ENCODE measurements around the gene UTP18. TPM values are rescaled to one million over a fixed set of nuclear protein-coding genes. Genes with fewer than 3 reads are reported as not detected.

The UTP18 gene
- total and polyA plus RNA-seq, 2 of the 8 experiments (the other 6 are each of a cell fraction or from before 2014, with no cell fraction given): 17.9 to 85.7 TPM

GRCh38 chr17:51258756-51259563 is 1.4 kb upstream of the UTP18 start (continued):
- no peak for TF ChIP-seq CHD7 (IDR thresholded peaks at IDR 0.05; ENCODE audit: insufficient replicate concordance, low read length)
- peak; percentile 94 for TF ChIP-seq SAP30 (IDR thresholded peaks at IDR 0.05; ENCODE audit: insufficient read depth, insufficient replicate concordance, low read length)
- TF ChIP-seq SP2 (IDR thresholded peaks at IDR 0.05; ENCODE audit: low read length): no peak
- peak in 1 of 2 experiments; percentile 48; a peak in 1 of 4 replicates for TF ChIP-seq HDAC2 (IDR thresholded peaks at IDR 0.05; ENCODE audit: borderline replicate concordance in 1 of 2, low read depth in 2 of 2, low read length in 2 of 2)
- no peak for TF ChIP-seq MAFK (IDR thresholded peaks at IDR 0.05; ENCODE audit: low read depth, low read length)
- TF ChIP-seq USF2 (IDR thresholded peaks at IDR 0.05; ENCODE audit: low read length): no peak; the same call in 1 of the 2 replicates
- no peak for TF ChIP-seq TAF7 (optimal IDR thresholded peaks at IDR 0.05; ENCODE audit: borderline replicate concordance, low read depth, low read length)
- TF ChIP-seq POLR2A (IDR thresholded peaks at IDR 0.05; ENCODE audit: control extremely low read depth in 1 of 2, low read depth in 2 of 2, low read length in 2 of 2): no peak; a peak in 1 of 3 replicates
